Stimulated activated CD4-positive, alpha-beta T cell treated with anti-CD3 and anti-CD28 coated beads, Interleukin-1b, Interleukin-23, amount 100 ng/mL, for 48 hours (primary cell): ENCODE data around the gene FLT3.
A peak's percentile ranks its signal among the peaks of the same experiment; 100 is the strongest.
"Not testable (repeated sequence)": the region's sequence is repeated elsewhere in the genome, so short reads cannot be mapped to it uniquely, and the experiment has no call there.

Source experiments
- DNase-seq: peaks from one replicate; pipeline ENCODE4 v3.0.0-alpha.2; 2020

The FLT3 gene

DNA sequence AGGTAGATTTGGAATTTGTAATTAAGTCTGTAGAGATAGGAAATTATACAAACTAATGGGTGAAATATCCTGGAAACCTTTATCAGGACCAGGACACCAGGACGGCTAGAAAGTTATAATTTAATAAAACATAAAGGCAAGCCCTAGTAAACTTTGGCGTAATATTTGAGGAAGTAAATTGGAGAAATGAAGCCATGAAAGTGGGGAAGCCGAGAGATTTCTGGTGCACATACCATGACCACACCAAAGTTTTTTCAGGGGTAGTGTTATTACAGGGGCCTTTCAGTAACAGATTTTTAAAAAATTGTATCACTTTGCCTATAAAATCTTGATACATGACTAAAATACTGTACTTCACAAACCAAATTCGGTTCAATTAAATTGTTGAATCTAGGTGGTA, 57.2 kb downstream of the FLT3 start:
- no peak for DNase-seq

- DNase-seq, result no peak
Measured at GRCh38 chr13:28041501-28041900, 58.9 kb downstream of the FLT3 start.

GRCh38 chr13:28041031-28041461, 59.3 kb downstream of the FLT3 start:
- no peak for DNase-seq

GRCh38 chr13:28037399-28037798, 63.0 kb downstream of the FLT3 start:
- peak; percentile 5 for DNase-seq

DNA sequence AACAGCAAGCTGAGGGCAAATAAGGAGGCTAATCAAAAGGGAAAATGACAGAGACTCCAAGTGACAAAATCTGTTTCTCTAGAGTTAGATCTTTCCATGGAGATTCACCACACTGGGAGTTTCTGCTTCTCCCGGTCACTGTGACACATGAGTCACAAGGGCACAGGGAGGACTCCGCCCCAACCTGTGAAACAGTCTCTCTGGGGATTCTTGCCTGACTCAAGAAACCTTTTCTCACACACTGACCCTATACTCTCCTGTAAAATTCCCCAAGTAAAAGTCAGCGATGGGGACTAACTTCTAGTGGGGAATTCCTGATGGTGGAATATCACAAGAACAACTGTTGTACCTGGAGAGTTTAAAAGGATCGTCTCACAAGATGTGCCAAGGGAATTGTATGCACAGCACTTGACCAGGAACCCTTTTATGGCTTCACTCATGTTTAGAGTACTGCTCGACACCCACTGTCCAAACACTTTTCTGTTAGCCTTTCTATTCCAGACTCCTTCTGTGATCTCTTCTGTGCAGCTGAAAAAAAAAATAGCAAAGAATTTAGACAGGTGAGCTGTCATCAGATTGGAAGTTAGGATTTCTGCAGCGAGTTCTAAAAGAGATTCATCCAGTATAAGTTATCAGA, 65.1 kb downstream of the FLT3 start:
- DNase-seq, result no peak

GRCh38 chr13:28033894-28034655, 66.3 kb downstream of the FLT3 start:
- no peak for DNase-seq

- DNase-seq, result not testable (repeated sequence)
Measured at GRCh38 chr13:28032438-28032837, 67.9 kb downstream of the FLT3 start.

- DNase-seq, result no peak
Measured at GRCh38 chr13:28031896-28032288, 68.5 kb downstream of the FLT3 start.

- DNase-seq, result no peak
Measured at GRCh38 chr13:28031220-28031895, 69.0 kb downstream of the FLT3 start.

DNA sequence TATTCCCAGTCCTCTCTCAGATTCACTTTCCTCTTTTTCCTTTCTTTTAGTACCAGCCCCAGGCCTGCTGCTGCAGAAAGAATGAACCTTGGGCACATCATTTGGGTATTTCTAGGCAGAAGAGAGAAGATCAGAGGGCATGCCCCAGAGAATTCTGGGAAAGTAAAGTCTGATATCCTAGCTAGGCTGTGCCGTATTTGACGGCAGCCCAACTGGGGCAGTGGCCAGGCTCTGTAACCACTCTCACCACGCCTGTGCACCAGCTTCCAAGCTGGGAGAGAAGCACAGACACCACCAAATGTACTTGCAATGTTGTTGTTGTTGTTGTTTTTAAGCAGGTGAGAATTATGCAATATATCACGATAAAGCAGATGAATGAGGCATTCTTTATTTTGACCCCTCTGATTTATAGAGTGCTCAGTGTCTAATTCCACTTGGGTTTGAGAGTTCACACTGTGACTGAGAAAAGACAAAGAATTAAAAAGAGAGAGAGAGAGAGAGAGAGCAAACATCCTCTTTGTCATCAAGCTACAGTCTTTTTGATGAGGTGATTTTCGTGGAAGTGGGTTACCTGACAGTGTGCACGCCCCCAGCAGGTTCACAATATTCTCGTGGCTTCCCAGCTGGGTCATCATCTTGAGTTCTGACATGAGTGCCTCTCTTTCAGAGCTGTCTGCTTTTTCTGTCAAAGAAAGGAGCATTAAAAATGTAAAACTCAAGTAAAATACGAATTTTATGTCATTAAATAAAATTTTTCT, 72.6 kb downstream of the FLT3 start:
- DNase-seq, result no peak

GRCh38 chr13:28027071-28027470, 73.3 kb downstream of the FLT3 start:
- DNase-seq, result no peak

DNA sequence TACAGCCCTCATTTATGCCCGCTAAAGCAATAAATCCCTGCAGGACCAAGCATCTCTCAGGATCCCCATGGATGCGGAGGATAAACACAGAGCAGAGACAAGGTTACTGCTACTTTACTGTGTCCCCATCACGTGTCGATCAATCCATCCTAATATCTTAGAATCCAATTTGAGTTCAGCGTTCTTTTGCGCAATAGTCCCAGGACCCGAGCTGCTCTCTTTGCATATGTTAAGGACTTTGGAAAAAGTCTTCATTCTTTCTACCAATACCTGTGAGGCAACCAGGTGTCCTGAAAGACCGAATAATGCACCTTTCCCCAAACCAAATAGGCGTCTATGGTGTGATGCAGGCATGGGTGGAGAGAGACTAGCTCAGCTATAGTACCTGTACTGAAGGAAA, 73.9 kb downstream of the FLT3 start:
- no peak for DNase-seq

- no peak for DNase-seq
Measured at GRCh38 chr13:28022848-28023518, 77.4 kb downstream of the FLT3 start.

DNA sequence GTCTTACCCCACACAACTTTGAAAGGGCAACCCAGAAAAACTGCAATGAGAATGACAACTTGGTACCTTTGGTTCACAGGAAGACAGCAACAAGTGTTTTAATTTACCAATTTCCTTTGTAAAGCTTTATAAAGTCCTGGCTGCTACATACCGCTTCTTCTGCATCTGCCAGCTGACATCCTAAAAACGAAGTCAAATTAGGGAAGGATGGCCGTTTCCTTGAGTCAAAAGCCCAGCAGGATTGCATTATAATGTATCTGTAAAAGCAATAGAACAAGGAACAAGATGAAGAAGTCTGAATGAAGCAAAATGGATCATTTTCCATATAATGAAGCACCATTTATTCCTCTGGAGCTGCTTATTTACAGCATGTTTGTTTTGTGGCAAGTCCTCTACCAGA, 86.1 kb downstream of the FLT3 start:
- DNase-seq, result no peak

DNA sequence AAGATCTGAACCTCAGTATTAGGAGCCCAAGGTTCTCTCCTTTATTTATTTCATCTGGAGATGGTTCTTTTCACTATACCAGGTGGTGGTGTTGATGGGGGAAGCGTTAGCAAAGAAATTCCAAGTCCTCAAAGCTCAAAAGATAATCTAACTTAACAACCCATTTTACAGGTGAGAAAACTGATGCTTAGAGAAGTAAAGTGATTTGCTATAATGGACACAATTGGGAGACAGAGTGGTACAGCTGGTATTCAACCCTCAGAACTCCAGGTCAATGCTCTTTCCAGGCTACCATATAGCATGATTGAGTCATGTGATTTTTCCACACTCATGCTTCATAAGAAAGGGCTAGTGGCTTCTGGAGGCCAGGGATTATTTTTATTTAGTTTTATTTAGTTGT, 86.9 kb downstream of the FLT3 start:
- no peak for DNase-seq

- DNase-seq, result no peak
Measured at GRCh38 chr13:28012896-28013295, 87.5 kb downstream of the FLT3 start.

- no peak for DNase-seq
Measured at GRCh38 chr13:28012383-28012782, 88.0 kb downstream of the FLT3 start.

- DNase-seq, result no peak
Measured at GRCh38 chr13:28010046-28010445, 90.3 kb downstream of the FLT3 start.

- not testable (repeated sequence) for DNase-seq
Measured at GRCh38 chr13:28005016-28005415, 95.4 kb downstream of the FLT3 start.

- no peak for DNase-seq
Measured at GRCh38 chr13:28002886-28003698, 97.3 kb downstream of the FLT3 start.

DNA sequence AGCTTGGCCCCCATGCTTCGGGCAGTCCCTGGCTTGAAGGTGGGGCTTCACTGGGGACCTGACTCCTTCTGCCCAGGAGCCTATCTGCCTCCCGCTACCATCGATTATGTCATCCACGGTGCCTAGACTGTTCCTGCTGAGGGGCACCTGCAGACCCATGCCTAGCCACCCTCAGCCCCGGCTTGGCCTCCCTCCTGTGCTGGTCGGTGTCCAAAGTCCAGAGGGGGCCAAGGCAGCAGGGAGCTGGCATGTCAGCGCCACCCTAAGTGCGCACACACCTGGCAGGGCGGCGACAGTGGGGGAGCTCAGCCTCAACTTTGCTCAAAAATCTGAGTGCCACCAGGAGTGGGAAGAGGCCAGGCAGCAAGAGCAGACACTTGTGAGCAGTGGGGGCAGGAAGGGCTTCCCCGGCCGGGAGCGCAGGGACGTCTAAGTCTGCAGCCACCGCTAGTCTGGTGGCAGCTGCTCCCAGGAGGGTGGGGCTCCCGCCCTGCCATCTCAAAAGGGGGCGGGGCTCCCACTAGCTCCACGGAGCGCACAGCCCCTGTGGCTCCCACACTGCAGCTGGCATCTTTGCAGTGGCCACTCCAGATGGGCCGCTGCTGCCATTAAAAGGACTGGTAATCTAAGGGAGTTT, 98.4 kb downstream of the FLT3 start:
- DNase-seq, result no peak
